ENCODE measurements around the gene GATAD1.

The GATAD1 gene

DNA sequence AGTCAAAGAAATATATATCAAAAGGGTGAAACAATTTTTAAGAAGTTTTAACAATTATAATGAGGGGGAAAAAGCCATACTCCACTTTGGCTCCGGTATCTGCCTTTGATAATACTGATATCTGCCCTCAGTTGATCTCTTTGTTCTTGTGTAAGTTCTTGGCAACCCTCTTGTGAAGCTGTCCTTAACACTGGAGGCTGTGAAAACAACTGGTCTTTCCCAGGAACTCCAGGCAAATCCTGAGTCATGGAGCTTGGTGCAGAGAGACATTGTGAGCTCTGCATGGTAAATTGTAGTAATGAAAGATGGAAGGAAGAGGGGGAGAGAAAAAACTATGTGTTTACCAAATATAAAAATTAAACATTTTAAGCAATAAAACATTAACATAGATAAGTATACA, 42.4 kb downstream of the GATAD1 start:
- Histone ChIP-seq H3K9ac (ENCODE audit: low read depth, low read length) (no peak overlapping the region), H3K79me2 (ENCODE audit: insufficient read depth, low read length) (no peaks in the 10 kb centered on the region), H3K27me3 (ENCODE audit: insufficient read depth, low read length, poor library complexity) (no peaks in the 10 kb centered on the region), H3K4me3 (ENCODE audit: low read depth in 1 of 2, low read length in 2 of 2) (no peak overlapping the region), H4K20me1 (ENCODE audit: insufficient read depth, low read length) (no peaks in the 10 kb centered on the region), H3K4me1 (ENCODE audit: insufficient read depth, low read length) (no peaks in the 10 kb centered on the region), H3K4me2 (ENCODE audit: insufficient read depth, low read length) (no peak overlapping the region), H3K36me3 (ENCODE audit: insufficient read depth, low read length) (peaks cover 71% of the 10 kb centered on the region), H3K9me3 (ENCODE audit: insufficient read depth, low read length, severe bottlenecking) (no peaks in the 10 kb centered on the region), H3K27ac (ENCODE audit: low read length) (no peak overlapping the region), H2AFZ (ENCODE audit: low read depth, low read length) (no peak overlapping the region)
- ATAC-seq (ENCODE audit: insufficient read depth, low read depth) (no peak), DNase-seq (no peak)
- no peak for TF ChIP-seq EZH2 (IDR thresholded peaks at IDR 0.05; ENCODE audit: borderline replicate concordance, low read depth, low read length, severe bottlenecking)
- TF ChIP-seq, protein P1, sequence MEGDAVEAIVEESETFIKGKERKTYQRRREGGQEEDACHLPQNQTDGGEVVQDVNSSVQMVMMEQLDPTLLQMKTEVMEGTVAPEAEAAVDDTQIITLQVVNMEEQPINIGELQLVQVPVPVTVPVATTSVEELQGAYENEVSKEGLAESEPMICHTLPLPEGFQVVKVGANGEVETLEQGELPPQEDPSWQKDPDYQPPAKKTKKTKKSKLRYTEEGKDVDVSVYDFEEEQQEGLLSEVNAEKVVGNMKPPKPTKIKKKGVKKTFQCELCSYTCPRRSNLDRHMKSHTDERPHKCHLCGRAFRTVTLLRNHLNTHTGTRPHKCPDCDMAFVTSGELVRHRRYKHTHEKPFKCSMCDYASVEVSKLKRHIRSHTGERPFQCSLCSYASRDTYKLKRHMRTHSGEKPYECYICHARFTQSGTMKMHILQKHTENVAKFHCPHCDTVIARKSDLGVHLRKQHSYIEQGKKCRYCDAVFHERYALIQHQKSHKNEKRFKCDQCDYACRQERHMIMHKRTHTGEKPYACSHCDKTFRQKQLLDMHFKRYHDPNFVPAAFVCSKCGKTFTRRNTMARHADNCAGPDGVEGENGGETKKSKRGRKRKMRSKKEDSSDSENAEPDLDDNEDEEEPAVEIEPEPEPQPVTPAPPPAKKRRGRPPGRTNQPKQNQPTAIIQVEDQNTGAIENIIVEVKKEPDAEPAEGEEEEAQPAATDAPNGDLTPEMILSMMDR (IDR thresholded peaks at IDR 0.05; ENCODE audit: borderline replicate concordance, extremely low read depth, low read length, poor library complexity, severe bottlenecking) = no peak

DNA sequence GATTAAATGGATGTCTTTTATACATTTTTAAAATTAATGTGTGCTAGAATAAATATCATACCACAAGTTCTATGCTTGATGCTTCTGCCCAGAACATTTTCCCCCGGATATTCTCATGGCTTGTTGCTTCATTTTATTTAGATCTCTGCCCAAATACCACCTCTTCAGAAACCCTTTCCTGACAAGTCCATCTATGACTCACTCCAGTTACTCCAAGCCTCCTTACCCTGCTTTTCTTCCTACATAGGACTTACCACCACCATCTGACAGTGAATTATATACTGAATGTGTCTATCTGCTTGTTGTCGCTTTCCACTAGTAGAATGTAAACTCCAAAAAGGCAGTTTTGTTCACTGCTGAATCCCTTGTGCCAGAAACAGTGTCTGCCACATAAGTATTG, 49.6 kb downstream of the GATAD1 start:
- H2AFZ ChIP-seq (ENCODE audit: low read depth, low read length) = no peak overlapping the region
- no peaks in the 10 kb centered on the region for H3K27me3 ChIP-seq (ENCODE audit: insufficient read depth, low read length, poor library complexity)
- no peak overlapping the region for H3K9ac ChIP-seq (ENCODE audit: low read depth, low read length)
- H4K20me1 ChIP-seq (ENCODE audit: insufficient read depth, low read length) = no peaks in the 10 kb centered on the region
- no peak overlapping the region for H3K4me3 ChIP-seq (ENCODE audit: low read depth in 1 of 2, low read length in 2 of 2)
- H3K9me3 ChIP-seq (ENCODE audit: insufficient read depth, low read length, severe bottlenecking) = no peaks in the 10 kb centered on the region
- ATAC-seq (ENCODE audit: insufficient read depth, low read depth) (no peak), DNase-seq (no peak)
- TF ChIP-seq EZH2 (IDR thresholded peaks at IDR 0.05; ENCODE audit: borderline replicate concordance, low read depth, low read length, severe bottlenecking) = no peak
- TF ChIP-seq, protein P1 (IDR thresholded peaks at IDR 0.05; ENCODE audit: borderline replicate concordance, extremely low read depth, low read length, poor library complexity, severe bottlenecking) = no peak
- peaks cover 58% of the 10 kb centered on the region for H3K36me3 ChIP-seq (ENCODE audit: insufficient read depth, low read length)
- no peak overlapping the region for H3K4me2 ChIP-seq (ENCODE audit: insufficient read depth, low read length)
- H3K79me2 ChIP-seq (ENCODE audit: insufficient read depth, low read length) = no peaks in the 10 kb centered on the region
- H3K4me1 ChIP-seq (ENCODE audit: insufficient read depth, low read length) = no peaks in the 10 kb centered on the region
- H3K27ac ChIP-seq (ENCODE audit: low read length) = no peak overlapping the region

DNA sequence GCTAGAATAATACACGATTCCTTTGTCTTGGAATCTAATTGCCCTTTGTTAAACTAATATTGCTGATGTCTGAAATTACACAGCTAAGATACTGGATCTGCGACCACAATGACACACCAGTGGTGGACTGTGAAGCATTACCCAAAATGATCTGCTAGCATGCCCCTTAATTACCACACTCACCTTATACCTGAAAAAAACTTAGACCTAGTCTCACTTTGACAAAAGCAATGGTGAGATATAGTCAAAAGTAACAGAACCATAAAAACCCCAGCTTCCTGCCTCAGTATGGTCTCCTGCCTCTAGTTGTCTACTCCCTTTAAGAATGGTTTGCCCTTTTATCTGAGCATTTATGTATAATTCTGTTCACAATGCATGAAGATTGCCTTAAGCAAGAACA, 51.3 kb downstream of the GATAD1 start:
- DNase-seq (no peak), ATAC-seq (ENCODE audit: insufficient read depth, low read depth) (no peak)
- H3K9me3 ChIP-seq (ENCODE audit: insufficient read depth, low read length, severe bottlenecking) = no peaks in the 10 kb centered on the region
- no peaks in the 10 kb centered on the region for H3K79me2 ChIP-seq (ENCODE audit: insufficient read depth, low read length)
- H3K4me3 ChIP-seq (ENCODE audit: low read depth in 1 of 2, low read length in 2 of 2) = no peak overlapping the region
- H4K20me1 ChIP-seq (ENCODE audit: insufficient read depth, low read length) = no peaks in the 10 kb centered on the region
- no peaks in the 10 kb centered on the region for H3K27me3 ChIP-seq (ENCODE audit: insufficient read depth, low read length, poor library complexity)
- TF ChIP-seq, protein P1 (IDR thresholded peaks at IDR 0.05; ENCODE audit: borderline replicate concordance, extremely low read depth, low read length, poor library complexity, severe bottlenecking) = no peak
- TF ChIP-seq EZH2 (IDR thresholded peaks at IDR 0.05; ENCODE audit: borderline replicate concordance, low read depth, low read length, severe bottlenecking) = no peak
- H3K4me2 ChIP-seq (ENCODE audit: insufficient read depth, low read length) = no peak overlapping the region
- no peak overlapping the region for H3K9ac ChIP-seq (ENCODE audit: low read depth, low read length)
- no peak overlapping the region for H2AFZ ChIP-seq (ENCODE audit: low read depth, low read length)
- no peak overlapping the region for H3K27ac ChIP-seq (ENCODE audit: low read length)
- H3K4me1 ChIP-seq (ENCODE audit: insufficient read depth, low read length) = no peaks in the 10 kb centered on the region
- H3K36me3 ChIP-seq (ENCODE audit: insufficient read depth, low read length) = peaks cover 49% of the 10 kb centered on the region

DNA sequence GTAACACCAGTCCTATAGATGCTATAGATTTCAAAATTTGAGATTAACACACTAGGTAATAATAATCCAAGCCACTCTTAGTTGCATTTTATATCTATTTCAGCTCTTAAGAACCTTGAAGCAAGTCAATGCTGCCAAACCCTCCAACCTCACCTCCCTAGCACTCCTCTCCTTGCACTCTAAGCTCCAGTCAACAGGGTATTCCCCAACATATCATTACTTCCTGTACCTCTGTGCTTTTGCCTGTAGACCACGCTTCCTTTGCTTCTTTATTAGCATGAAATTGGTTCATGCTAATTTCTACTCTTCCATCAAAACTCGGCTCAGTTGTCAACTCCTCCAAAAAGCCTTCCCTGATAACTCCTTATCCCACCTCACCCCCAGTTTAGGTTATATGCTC, 56.5 kb downstream of the GATAD1 start:
- H3K9me3 ChIP-seq (ENCODE audit: insufficient read depth, low read length, severe bottlenecking) = no peaks in the 10 kb centered on the region
- no peak for ATAC-seq (ENCODE audit: insufficient read depth, low read depth)
- H3K4me3 ChIP-seq (ENCODE audit: low read depth in 1 of 2, low read length in 2 of 2) = no peak overlapping the region
- H3K79me2 ChIP-seq (ENCODE audit: insufficient read depth, low read length) = no peaks in the 10 kb centered on the region
- no peaks in the 10 kb centered on the region for H4K20me1 ChIP-seq (ENCODE audit: insufficient read depth, low read length)
- no peak overlapping the region for H3K27ac ChIP-seq (ENCODE audit: low read length)
- no peaks in the 10 kb centered on the region for H3K4me1 ChIP-seq (ENCODE audit: insufficient read depth, low read length)
- peaks cover 46% of the 10 kb centered on the region for H3K36me3 ChIP-seq (ENCODE audit: insufficient read depth, low read length)
- no peak overlapping the region for H2AFZ ChIP-seq (ENCODE audit: low read depth, low read length)
- H3K4me2 ChIP-seq (ENCODE audit: insufficient read depth, low read length) = no peak overlapping the region
- no peaks in the 10 kb centered on the region for H3K27me3 ChIP-seq (ENCODE audit: insufficient read depth, low read length, poor library complexity)
- no peak overlapping the region for H3K9ac ChIP-seq (ENCODE audit: low read depth, low read length)
- TF ChIP-seq EZH2 (IDR thresholded peaks at IDR 0.05; ENCODE audit: borderline replicate concordance, low read depth, low read length, severe bottlenecking) = no peak
- TF ChIP-seq, protein P1 (IDR thresholded peaks at IDR 0.05; ENCODE audit: borderline replicate concordance, extremely low read depth, low read length, poor library complexity, severe bottlenecking) = no peak
- DNase-seq = no peak
